Measurements from ENCODE around the gene CAPS. TPM values are rescaled to one million over a fixed set of nuclear protein-coding genes. Genes with fewer than 3 reads are reported as not detected.
"Not testable (repeated sequence)": the region's sequence is repeated elsewhere in the genome, so short reads cannot be mapped to it uniquely, and the experiment has no call there.

The CAPS gene
- total and polyA plus RNA-seq, 9 donors: 1.7 to 313 (median 22.3) TPM

DNA sequence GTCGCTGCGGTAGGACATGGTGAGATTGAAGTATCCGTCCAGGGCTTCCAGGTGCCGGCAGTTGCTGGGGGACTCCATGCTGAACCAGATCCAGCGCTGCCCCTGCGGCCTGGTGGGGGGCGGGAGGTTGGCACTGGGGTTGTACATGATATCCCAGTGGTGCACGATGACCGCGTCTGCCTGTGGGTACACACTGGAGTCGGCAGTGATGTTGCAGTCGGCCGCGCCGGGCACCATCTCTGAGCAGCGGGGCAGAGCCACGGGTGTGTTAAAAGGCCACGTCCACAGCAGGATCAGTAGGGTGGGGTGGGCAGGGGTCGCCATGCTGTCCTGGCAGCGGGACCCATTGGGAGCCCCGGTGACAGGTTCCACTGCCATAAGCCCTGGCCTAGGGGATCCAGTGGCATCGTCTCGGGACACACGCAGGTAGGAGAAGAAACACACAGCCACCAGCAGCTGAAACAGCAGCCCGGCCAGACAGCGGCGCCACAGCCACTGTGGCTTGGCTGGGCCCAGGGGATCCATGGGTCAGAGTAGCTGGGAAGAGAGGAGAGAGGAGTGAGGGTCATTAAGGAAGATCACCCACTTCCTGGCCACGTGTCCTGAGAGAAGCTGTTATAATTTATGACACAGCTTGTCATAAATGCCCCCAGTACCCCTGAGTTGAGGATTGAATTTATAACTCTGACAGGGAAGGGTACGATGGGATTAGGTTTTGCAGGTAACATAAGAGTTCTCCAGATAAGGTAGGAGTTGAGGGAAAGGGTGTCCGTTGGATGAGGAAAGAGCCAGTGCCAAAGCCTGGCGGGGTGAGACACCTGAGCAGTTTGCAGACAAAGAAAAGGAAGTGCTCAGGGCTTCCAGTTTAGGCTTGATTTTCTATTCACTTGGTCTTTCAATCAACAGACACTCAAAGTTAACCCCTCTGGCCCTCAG is 46.6 kb upstream of the CAPS start:
- H3K9me3 ChIP-seq: no peaks in the 10 kb centered on the region
- WGBS, 3 donors: 82 to 85% (median 82%) methylated on average over 30 to 31 of the region's 31 CpGs
- intact Hi-C loops (cut with DNase I): no loop called here

DNA sequence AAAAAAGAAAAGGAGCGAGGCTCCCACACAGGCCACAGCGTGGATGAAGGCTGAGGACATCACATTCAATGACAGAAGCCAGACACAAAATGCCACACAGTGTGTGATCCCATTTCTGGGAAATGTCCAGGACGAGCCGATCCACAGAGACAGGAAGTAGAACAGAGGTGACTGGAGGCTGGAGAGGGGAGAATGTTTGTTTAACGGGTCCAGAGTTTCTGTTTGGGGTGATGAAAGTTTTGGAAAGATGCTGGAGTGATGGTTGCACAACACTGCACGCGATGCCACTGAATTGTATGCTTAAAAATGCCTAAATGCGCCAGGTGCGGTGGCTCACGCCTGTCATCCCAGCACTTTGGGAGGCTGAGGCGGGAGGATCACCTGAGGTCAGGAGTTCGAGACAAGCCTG is 43.1 kb upstream of the CAPS start:
- DNase-seq: no peak
- no peak for TF ChIP-seq POLR2A (IDR thresholded peaks at IDR 0.05)
- no peak for TF ChIP-seq EP300 (IDR thresholded peaks at IDR 0.05)
- TF ChIP-seq, protein P1, sequence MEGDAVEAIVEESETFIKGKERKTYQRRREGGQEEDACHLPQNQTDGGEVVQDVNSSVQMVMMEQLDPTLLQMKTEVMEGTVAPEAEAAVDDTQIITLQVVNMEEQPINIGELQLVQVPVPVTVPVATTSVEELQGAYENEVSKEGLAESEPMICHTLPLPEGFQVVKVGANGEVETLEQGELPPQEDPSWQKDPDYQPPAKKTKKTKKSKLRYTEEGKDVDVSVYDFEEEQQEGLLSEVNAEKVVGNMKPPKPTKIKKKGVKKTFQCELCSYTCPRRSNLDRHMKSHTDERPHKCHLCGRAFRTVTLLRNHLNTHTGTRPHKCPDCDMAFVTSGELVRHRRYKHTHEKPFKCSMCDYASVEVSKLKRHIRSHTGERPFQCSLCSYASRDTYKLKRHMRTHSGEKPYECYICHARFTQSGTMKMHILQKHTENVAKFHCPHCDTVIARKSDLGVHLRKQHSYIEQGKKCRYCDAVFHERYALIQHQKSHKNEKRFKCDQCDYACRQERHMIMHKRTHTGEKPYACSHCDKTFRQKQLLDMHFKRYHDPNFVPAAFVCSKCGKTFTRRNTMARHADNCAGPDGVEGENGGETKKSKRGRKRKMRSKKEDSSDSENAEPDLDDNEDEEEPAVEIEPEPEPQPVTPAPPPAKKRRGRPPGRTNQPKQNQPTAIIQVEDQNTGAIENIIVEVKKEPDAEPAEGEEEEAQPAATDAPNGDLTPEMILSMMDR (IDR thresholded peaks at IDR 0.05): no peak
- Histone ChIP-seq H3K9me3 (no peaks in the 10 kb centered on the region), H3K4me3 (no peak overlapping the region), H3K4me1 (ENCODE audit: insufficient read depth) (no peaks in the 10 kb centered on the region), H3K36me3 (no peaks in the 10 kb centered on the region), H3K27ac (no peak overlapping the region), H3K27me3 (no peaks in the 10 kb centered on the region)
- WGBS, 3 donors: 72 to 83% (median 74%) methylated on average over 12 of the region's 12 CpGs
- intact Hi-C loops (cut with DNase I): no loop called here

More for the DNA sequence above, 46.6 kb upstream of the CAPS start:
- Histone ChIP-seq H3K36me3 (no peaks in the 10 kb centered on the region), H3K27me3 (no peaks in the 10 kb centered on the region), H3K4me1 (ENCODE audit: insufficient read depth) (no peaks in the 10 kb centered on the region), H3K4me3 (no peak overlapping the region), H3K27ac (no peak overlapping the region)
- TF ChIP-seq POLR2A (IDR thresholded peaks at IDR 0.05): no peak
- TF ChIP-seq, protein P1 (IDR thresholded peaks at IDR 0.05): no peak
- TF ChIP-seq EP300 (IDR thresholded peaks at IDR 0.05): no peak
- no peak for DNase-seq

DNA sequence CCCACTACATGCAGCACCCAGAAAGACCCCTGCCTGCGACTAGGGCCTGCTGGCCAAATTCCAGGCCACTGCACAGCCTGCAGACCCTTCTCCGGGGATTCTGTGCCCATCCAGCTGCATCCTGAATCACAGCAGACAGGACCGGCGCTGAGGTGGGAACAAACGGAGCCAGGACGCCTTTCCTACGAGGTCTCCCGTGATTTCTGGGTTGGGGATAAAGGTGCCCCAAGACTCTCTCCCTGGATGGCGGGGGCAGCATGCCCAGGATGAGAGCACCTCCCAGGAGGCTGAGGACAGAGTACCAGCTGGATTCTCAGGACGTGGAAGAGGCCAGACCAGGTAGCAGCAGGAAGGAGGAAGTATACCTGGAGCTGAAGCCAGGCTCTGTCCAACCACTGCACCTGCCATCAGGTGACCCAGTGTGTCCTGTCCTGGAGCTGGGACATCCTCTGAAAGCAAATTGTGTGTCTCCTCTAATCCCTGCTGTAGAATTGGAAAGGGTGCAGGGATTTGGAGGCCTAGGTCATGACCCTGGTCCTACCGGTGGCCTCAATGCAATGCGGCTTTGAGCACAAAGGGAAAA is 40.3 kb upstream of the CAPS start:
- TF ChIP-seq, protein P1 (IDR thresholded peaks at IDR 0.05): no peak
- no peak for TF ChIP-seq POLR2A (IDR thresholded peaks at IDR 0.05)
- no peak for TF ChIP-seq EP300 (IDR thresholded peaks at IDR 0.05)
- no peak for DNase-seq
- no peak overlapping the region for H3K27ac ChIP-seq
- WGBS, 3 donors: 87 to 90% (median 90%) methylated on average over 12 of the region's 12 CpGs
- H3K36me3 ChIP-seq: no peaks in the 10 kb centered on the region
- intact Hi-C loops (cut with DNase I): no loop called here
- no peaks in the 10 kb centered on the region for H3K4me1 ChIP-seq (ENCODE audit: insufficient read depth)
- no peaks in the 10 kb centered on the region for H3K27me3 ChIP-seq
- H3K4me3 ChIP-seq: no peak overlapping the region
- H3K9me3 ChIP-seq: no peaks in the 10 kb centered on the region

DNA sequence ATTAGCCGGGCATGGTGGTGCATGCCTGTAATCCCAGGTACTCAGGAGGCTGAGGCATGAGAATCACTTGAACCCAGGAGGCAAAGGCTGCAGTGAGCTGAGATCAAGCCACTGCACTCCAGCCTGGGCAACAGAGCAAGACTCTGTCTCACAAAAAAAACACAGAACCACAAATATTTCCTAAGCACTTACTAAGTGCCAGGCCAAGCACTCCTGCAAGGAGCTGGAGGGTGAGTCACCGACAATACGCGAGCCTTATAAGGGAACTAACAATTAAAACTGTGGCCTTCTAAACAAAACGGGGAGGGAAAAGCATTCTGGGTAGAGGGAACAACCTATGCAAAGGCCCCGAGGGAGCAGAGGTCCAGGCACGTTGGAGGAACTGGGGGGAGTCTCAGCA is 39.6 kb upstream of the CAPS start:
- H3K27ac ChIP-seq; DNase-seq; H3K27me3 ChIP-seq; intact Hi-C loops (cut with DNase I); H3K36me3 ChIP-seq; H3K4me1 ChIP-seq (ENCODE audit: insufficient read depth); H3K9me3 ChIP-seq; H3K4me3 ChIP-seq: not testable (repeated sequence)
- 70 to 81% (median 75%) methylated on average over 7 of the region's 7 CpGs for WGBS, 3 donors

DNA sequence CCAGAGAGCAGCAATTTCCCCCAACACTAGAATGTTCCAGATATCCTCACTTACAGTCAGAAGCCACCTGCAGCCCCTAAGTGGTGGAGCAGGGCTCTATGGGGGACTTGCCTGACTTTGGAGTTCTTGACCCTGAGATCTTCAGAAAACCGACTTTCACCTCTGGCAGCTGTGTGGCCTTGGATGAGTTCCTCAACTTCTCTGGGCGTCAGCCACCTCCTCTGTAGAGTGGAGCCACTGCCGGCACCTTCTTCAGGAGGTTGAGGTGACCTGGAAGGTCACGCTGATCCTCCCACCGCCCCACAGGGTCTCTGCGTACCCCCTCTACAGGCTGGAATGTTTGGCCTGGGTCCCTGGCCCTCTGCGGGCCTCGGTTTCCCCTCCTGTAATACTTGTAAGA is 36.6 kb upstream of the CAPS start:
- no peak for DNase-seq
- Histone ChIP-seq H3K4me3 (no peak overlapping the region), H3K27me3 (no peaks in the 10 kb centered on the region), H3K36me3 (no peaks in the 10 kb centered on the region), H3K4me1 (ENCODE audit: insufficient read depth) (peaks cover 1% of the 10 kb centered on the region), H3K27ac (no peak overlapping the region), H3K9me3 (no peaks in the 10 kb centered on the region)
- intact Hi-C loops (cut with DNase I): no loop called here
- WGBS, 3 donors: 63 to 69% (median 67%) methylated on average over 8 of the region's 8 CpGs
- TF ChIP-seq EP300 (IDR thresholded peaks at IDR 0.05) (no peak), POLR2A (IDR thresholded peaks at IDR 0.05) (no peak)
- TF ChIP-seq, protein P1 (IDR thresholded peaks at IDR 0.05): no peak
